H1 (cell line): ENCODE results near the gene EPHA10.

ENCODE experiments used
- ATF2 ChIP-seq: IDR thresholded peaks from 2 replicates; pipeline ENCODE4 v1.6.1; 2012; ENCODE audit warnings: low read length, inconsistent platforms
- CTCF ChIP-seq, 3 experiments: IDR thresholded peaks; 1 replicate in 2 of 3; 2 replicates in 1 of 3; pipeline versions ENCODE4 v1.5.1 to v1.6.1; 2011; ENCODE audit warnings: low read length in 3 of 3, mild to moderate bottlenecking in 3 of 3, inconsistent platforms in 2 of 3, low read depth in 1 of 3, moderate library complexity in 1 of 3; ENCODE audit not compliant: insufficient read depth in 1 of 3; ENCODE audit errors: control extremely low read depth in 1 of 3
- POLR2A ChIP-seq, 2 experiments: IDR thresholded peaks; 1 replicate in 1 of 2; 2 replicates in 1 of 2; pipeline ENCODE4 v1.6.1; 2011; ENCODE audit warnings: low read depth in 2 of 2, low read length in 2 of 2, mild to moderate bottlenecking in 2 of 2; ENCODE audit errors: control extremely low read depth in 1 of 2
- POLR2AphosphoS5 ChIP-seq: IDR thresholded peaks from 2 replicates; pipeline ENCODE4 v1.6.1; 2011; ENCODE audit warnings: low read depth, low read length
- RBBP5 ChIP-seq: IDR thresholded peaks from 2 replicates; pipeline ENCODE4 v1.7.1; 2012; ENCODE audit warnings: low read depth, mild to moderate bottlenecking, inconsistent platforms, low read length, moderate library complexity, borderline replicate concordance
- TAF1 ChIP-seq: IDR thresholded peaks from 2 replicates; pipeline ENCODE4 v1.6.1; 2011; ENCODE audit warnings: mild to moderate bottlenecking, low read depth, low read length
- USF2 ChIP-seq: IDR thresholded peaks from 2 replicates; pipeline ENCODE4 v1.6.1; 2011; ENCODE audit warnings: low read length, improper control_type of control experiment
- YY1 ChIP-seq: IDR thresholded peaks from 2 replicates; pipeline ENCODE4 v1.6.1; 2011; ENCODE audit warnings: low read depth, mild to moderate bottlenecking, low read length
- ZNF274 ChIP-seq: IDR thresholded peaks from 2 replicates; pipeline ENCODE4 v1.7.0; 2012; ENCODE audit warnings: low read length, borderline replicate concordance; ENCODE audit errors: extremely low read depth

- TF ChIP-seq TAF1 (no peak), ZNF274 (no peak), USF2 (no peak), POLR2AphosphoS5 (no peak), RBBP5 (no peak), ATF2 (no peak), YY1 (no peak), CTCF (IDR thresholded peaks at IDR 0.05; ENCODE audit: control extremely low read depth in 1 of 3, insufficient read depth in 1 of 3, low read depth in 1 of 3, low read length in 3 of 3) (peak in 2 of 3 experiments; percentile 16; a peak in 3 of 4 replicates), POLR2A (IDR thresholded peaks at IDR 0.05; ENCODE audit: control extremely low read depth in 1 of 2, low read depth in 2 of 2, low read length in 2 of 2) (no peak)
These were observed 97.8 kb downstream of the EPHA10 start for GRCh38 chr1:37667023-37667671.
